GM20431 (cell line): Measurements from ENCODE around the gene CTSC.

ENCODE experiments used
- in situ Hi-C: fragments of 300-500 bp; cut with MseI, MboI; formaldehyde crosslinking; loops from one replicate; pipeline ENCODE4 v1.15.0; 2020; ENCODE audit warnings: low sequenced_read_pairs; ENCODE audit not compliant: unreplicated experiment

The CTSC gene

GRCh38 chr11:88292171-88292843 is 45.2 kb downstream of the CTSC start:
- in situ Hi-C loops: no loop called here

DNA sequence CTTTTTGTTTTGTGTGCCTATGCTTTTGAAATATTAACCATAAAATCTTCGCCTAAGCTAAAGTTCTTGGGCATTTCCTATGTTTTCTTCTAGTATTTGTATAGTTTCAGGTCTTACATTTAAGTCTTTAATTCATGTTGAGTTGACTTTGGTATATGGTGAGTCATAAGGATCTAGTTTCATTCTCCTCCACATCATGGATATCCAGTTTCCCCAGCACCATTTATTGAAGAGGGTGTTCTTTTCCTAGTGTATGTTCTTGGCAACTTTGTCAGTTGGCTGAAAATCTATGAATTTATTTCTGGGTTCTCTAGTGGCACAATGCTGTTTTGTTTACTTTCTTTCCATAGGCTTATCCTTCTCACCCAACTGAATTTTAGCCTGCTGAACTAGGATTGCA is 49.0 kb downstream of the CTSC start:
- in situ Hi-C loops: no loop called here

DNA sequence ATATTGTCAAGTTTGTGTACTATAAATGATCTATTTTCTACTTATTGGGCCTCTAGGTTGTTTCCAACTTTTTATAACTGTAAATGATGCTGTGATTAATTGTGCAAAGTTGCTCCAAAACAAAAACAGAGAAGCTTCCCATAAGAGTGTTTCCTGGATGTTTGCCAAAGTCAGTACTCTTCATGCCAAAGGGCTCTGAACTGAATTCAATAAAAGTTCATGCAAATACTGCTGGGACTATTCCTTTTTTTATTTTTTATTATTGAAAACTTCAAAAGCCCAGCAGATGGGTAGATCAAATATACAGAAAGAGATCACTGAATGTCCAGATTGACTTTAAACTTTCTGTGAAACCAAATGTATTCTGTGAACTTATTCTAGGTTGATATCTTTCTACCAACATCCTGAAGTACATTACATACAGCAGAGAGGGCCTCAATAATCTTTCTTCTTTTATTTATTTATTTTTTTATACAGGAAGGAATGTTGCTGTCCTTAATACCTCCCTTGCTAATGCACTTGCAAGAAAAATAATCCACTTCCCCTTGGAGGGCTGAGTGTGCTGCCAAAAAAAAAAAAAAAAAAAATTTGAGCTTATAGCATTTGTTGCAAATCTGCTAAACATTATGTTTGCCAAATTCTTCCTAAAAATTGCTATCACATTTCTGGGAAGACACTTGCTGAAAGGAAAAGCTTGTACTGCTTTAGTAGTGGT is 53.0 kb downstream of the CTSC start:
- in situ Hi-C loops: no loop called here

- in situ Hi-C loops: no loop called here
These were observed 54.6 kb downstream of the CTSC start for GRCh38 chr11:88282747-88283515.

DNA sequence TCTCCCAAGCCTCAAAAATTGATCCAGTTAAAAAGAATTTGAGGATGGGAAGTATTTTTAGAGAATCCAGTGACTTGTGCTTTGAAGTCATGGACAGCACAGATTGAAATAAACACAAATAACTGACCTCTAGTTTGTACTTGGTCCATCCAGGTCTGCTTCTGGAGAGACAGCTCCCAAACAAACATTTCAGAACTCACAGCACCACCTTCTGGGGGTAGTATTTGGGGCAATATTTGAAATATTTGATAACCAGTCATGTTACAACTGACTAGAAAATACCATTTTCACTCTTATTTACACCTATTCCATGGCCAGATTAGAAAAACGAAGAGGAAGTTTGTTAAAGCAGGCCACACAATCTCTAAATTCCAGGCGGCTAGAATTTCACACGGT is 56.2 kb downstream of the CTSC start:
- in situ Hi-C loops: no loop called here

GRCh38 chr11:88280673-88281316 is 56.7 kb downstream of the CTSC start:
- in situ Hi-C loops: no loop called here

DNA sequence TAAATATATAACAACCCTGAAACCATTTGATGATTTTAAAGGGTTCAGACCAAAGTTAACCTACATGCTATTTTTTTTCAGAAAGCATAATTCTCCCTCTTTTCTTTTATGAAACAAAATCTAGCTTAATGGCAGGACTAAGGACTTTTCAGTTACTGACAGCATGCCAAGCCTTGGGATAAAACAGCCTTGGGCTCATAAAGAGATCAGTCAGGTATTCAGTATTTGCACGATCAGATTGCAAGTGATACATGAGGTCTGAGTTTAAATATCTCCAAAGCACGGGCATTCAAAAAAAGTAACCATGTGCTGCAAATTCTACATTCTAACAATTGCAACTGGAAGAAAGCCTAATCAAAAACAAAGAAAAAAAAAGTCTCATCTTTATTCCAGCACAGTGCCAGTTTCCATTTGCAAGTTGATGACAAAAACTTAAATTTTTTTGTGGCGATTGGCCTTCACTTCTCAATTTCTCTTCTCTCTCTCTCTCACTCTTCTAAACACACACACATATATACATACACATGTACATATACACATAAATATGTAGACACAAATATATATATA is 60.1 kb downstream of the CTSC start:
- in situ Hi-C loops: no loop called here

GRCh38 chr11:88275636-88276035 is 61.9 kb downstream of the CTSC start:
- in situ Hi-C loops: no loop called here

DNA sequence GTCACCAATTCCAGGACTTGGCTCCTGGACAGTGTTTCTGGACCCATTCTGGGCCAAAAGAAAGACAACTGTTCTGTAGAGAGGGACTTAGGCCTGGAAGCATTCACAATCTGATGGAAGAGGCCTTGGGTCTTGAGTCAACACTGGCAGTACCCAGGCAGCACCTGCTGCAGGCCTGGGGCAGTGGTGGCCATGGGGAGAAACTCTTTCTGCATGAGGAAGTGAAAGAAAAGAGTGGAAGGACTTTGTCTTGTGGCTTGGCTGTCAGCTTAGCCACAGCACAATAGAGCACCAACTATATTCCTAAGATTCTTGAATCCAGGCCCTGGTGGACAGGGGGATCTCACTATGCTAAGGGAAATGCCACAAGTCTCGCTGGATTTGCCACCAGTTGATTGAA is 70.6 kb downstream of the CTSC start:
- in situ Hi-C loops: no loop called here

- in situ Hi-C loops: no loop called here
These were observed 71.4 kb downstream of the CTSC start for GRCh38 chr11:88266157-88266556.

- in situ Hi-C loops: no loop called here
These were observed 78.1 kb downstream of the CTSC start for GRCh38 chr11:88259431-88259830.

GRCh38 chr11:88252208-88252607 is 85.3 kb downstream of the CTSC start:
- in situ Hi-C loops: no loop called here

- in situ Hi-C loops: no loop called here
These were observed 86.8 kb downstream of the CTSC start for GRCh38 chr11:88250566-88251242.

DNA sequence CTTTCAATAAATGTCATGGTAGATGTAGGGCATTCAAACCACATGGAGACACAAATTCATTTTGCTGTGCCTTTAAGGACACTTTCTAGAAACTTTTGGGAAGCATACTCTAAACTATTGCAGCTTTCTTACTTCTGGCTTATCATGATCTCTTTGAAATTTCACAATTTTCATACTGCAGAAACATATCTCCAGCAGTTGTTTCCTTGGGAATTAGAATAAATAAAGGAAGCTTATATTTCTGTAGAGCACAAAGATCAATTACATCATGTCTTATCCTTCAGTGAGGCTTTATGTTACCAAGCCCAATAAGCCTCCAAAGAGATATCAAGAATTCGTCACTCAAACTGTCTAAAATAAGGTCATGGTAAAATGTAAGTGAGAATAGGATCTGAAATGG is 87.8 kb downstream of the CTSC start:
- in situ Hi-C loops: loop anchor here (25.0 kb wide), 1 partner anchor 288 kb away; no protein-coding TSS in a partner anchor

DNA sequence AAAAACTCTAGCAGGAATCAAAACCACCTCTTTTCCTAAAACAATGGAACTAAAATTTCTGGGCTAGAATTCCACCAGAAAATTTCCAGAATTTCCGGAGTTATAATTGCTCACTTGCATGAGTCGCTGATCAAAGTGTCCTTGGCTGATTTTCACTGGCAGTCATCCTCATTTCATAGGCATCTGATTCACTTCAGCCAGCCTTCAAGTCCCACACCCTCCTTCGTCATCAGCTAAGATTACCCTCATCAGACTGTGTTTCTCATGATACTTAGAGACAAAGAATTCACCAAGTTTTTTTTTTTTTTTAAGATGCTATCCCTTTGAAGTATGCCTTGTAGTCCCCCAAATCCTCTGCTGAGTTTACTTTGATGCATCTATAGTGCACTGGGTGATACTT is 90.8 kb downstream of the CTSC start:
- in situ Hi-C loops: loop anchor here (25.0 kb wide), 1 partner anchor 291 kb away; no protein-coding TSS in a partner anchor

- in situ Hi-C loops: loop anchor here (25.0 kb wide), 1 partner anchor 292 kb away; no protein-coding TSS in a partner anchor
These were observed 92.0 kb downstream of the CTSC start for GRCh38 chr11:88245576-88245975.
